Liver (tissue), 9 donors: ENCODE measurements around the gene THRB. TPM values are rescaled to one million over a fixed set of nuclear protein-coding genes. Genes with fewer than 3 reads are reported as not detected.

Experiments
- DNase-seq: peaks from one replicate; pipeline ENCODE4 v3.0.0-alpha.2; 2017; ENCODE audit warnings: low spot score
- H3K27ac ChIP-seq, 2 donors: one replicate each; pipeline ENCODE4 v1.7.0; 2013; ENCODE audit warnings: inconsistent platforms in 2 of 2, low read length in 2 of 2, control low read depth in 1 of 2, low read depth in 1 of 2, mild to moderate bottlenecking in 1 of 2
- H3K27me3 ChIP-seq, 4 donors: one replicate each; pipeline versions ENCODE4 v1.6.1 to v1.7.0; 2013; ENCODE audit warnings: low read length in 3 of 4, inconsistent platforms in 1 of 4, mild to moderate bottlenecking in 1 of 4, moderate library complexity in 1 of 4; ENCODE audit not compliant: control insufficient read depth in 4 of 4, insufficient read depth in 4 of 4
- H3K36me3 ChIP-seq, 4 donors: one replicate each; pipeline versions ENCODE4 v1.6.1 to v1.7.0; 2013; ENCODE audit warnings: low read length in 3 of 4, mild to moderate bottlenecking in 3 of 4, low read depth in 1 of 4, moderate library complexity in 1 of 4; ENCODE audit not compliant: control insufficient read depth in 4 of 4, insufficient read depth in 3 of 4
- H3K4me1 ChIP-seq, 4 donors: one replicate each; pipeline versions ENCODE4 v1.6.1 to v1.7.0; 2013; ENCODE audit warnings: low read length in 3 of 4, mild to moderate bottlenecking in 3 of 4, moderate library complexity in 1 of 4; ENCODE audit not compliant: control insufficient read depth in 4 of 4, insufficient read depth in 4 of 4
- H3K4me3 ChIP-seq, 3 donors: one replicate each; pipeline versions ENCODE4 v1.6.1 to v1.7.0; 2013; ENCODE audit warnings: low read length in 3 of 3, control low read depth in 1 of 3, low read depth in 1 of 3, mild to moderate bottlenecking in 1 of 3
- H3K9ac ChIP-seq, 2 donors: one replicate each; pipeline ENCODE4 v1.7.0; 2013; ENCODE audit warnings: low read length in 2 of 2, mild to moderate bottlenecking in 2 of 2, moderate library complexity in 2 of 2, control low read depth in 1 of 2, low read depth in 1 of 2
- H3K9me3 ChIP-seq, 4 donors: one replicate each; pipeline versions ENCODE4 v1.6.1 to v1.7.0; 2013; ENCODE audit warnings: low read length in 3 of 4; ENCODE audit not compliant: control insufficient read depth in 4 of 4
- EGR1 ChIP-seq, 2 donors: IDR thresholded peaks; 2 replicates each; pipeline ENCODE4 v1.6.1; 2016 to 2018; ENCODE audit warnings: antibody characterized with exemption in 2 of 2, low read depth in 2 of 2
- FOXA1 ChIP-seq: IDR thresholded peaks from 2 replicates; pipeline ENCODE4 v1.6.1; 2016; ENCODE audit warnings: antibody characterized with exemption
- FOXA2 ChIP-seq: IDR thresholded peaks from 2 replicates; pipeline ENCODE4 v1.6.1; 2016; ENCODE audit warnings: antibody characterized with exemption
- GABPA ChIP-seq, 2 donors: IDR thresholded peaks in 1 of 2; conservative IDR thresholded peaks in 1 of 2; 2 replicates each; pipeline ENCODE4 v1.6.1; 2016; ENCODE audit warnings: antibody characterized with exemption in 2 of 2, mild to moderate bottlenecking in 1 of 2, moderate library complexity in 1 of 2
- HNF4A ChIP-seq, 2 donors: conservative IDR thresholded peaks; 2 replicates each; pipeline ENCODE4 v1.6.1; 2016; ENCODE audit warnings: antibody characterized with exemption in 2 of 2, mild to moderate bottlenecking in 2 of 2
- HNF4G ChIP-seq: IDR thresholded peaks from 2 replicates; pipeline ENCODE4 v1.6.1; 2016; ENCODE audit warnings: antibody characterized with exemption
- JUND ChIP-seq, 2 donors: IDR thresholded peaks; 2 replicates each; pipeline ENCODE4 v1.6.1; 2016; ENCODE audit warnings: antibody characterized with exemption in 2 of 2
- MAX ChIP-seq: IDR thresholded peaks from 2 replicates; pipeline ENCODE4 v1.6.1; 2016; ENCODE audit warnings: antibody characterized with exemption
- NR2F2 ChIP-seq: IDR thresholded peaks from 2 replicates; pipeline ENCODE4 v1.6.1; 2016; ENCODE audit warnings: antibody characterized with exemption
- RAD21 ChIP-seq, 2 donors: IDR thresholded peaks; 2 replicates each; pipeline ENCODE4 v1.6.1; 2016; ENCODE audit warnings: antibody characterized with exemption in 2 of 2, mild to moderate bottlenecking in 2 of 2
- REST ChIP-seq: IDR thresholded peaks from 2 replicates; pipeline ENCODE4 v1.6.1; 2016; ENCODE audit warnings: antibody characterized with exemption, mild to moderate bottlenecking
- RXRA ChIP-seq, 2 donors: IDR thresholded peaks; 2 replicates each; pipeline ENCODE4 v1.6.1; 2017 to 2018; ENCODE audit warnings: antibody characterized with exemption in 2 of 2, mild to moderate bottlenecking in 1 of 2
- SP1 ChIP-seq: IDR thresholded peaks from 2 replicates; pipeline ENCODE4 v1.6.1; 2018; ENCODE audit warnings: antibody characterized with exemption, mild to moderate bottlenecking
- TAF1 ChIP-seq: conservative IDR thresholded peaks from 2 replicates; pipeline ENCODE4 v1.6.1; 2016; ENCODE audit warnings: antibody characterized with exemption, mild to moderate bottlenecking
- YY1 ChIP-seq: IDR thresholded peaks from 2 replicates; pipeline ENCODE4 v1.6.1; 2016; ENCODE audit warnings: antibody characterized with exemption, mild to moderate bottlenecking
- ZBTB33 ChIP-seq: IDR thresholded peaks from 2 replicates; pipeline ENCODE4 v1.6.1; 2016; ENCODE audit warnings: antibody characterized with exemption
- WGBS: extraction: QIAGEN DNeasy Blood & Tissue Kit; methylation state at CpG from one replicate; pipeline ENCODE4 v1.1.7; 2013; 5-methylcytosine and 5-hydroxymethylcytosine counted together
- polyA plus RNA-seq, 2 donors: library from polyadenylated mRNA; stranded (reverse) in 1 of 2; unstranded in 1 of 2; fragments of 200-250 nt in 1 of 2; fragments of >200 nt in 1 of 2; fragmentation: Nextera tagmentation in 1 of 2; extraction: Ambion mirVana in 1 of 2; gene quantifications; one replicate each; pipeline versions ENCODE4 v1.2.1 to v1.2.3, GENCODE V29; 2013 to 2015
- total RNA-seq, 2 donors: library from RNA; depleted of rRNA; stranded (reverse); fragments of >200 nt; gene quantifications; one replicate each; pipeline ENCODE4 v1.2.3, GENCODE V29; 2014
- TF ChIP-seq, protein P1 (sequence below): fragments of 150-350 bp; IDR thresholded peaks from 2 replicates; pipeline ENCODE4 v1.5.1; 2017; ENCODE audit warnings: improper control_type of control experiment, low read depth, low read length; ENCODE audit not compliant: missing input control
- TF ChIP-seq, protein P2 (sequence below): IDR thresholded peaks from 2 replicates; pipeline ENCODE4 v1.6.1; 2016; ENCODE audit warnings: antibody characterized with exemption
- donor health status: healthy.
- donor health status: healthy.
- donor health status: healthy.
- donor health status: healthy.
- donor health status: healthy.

The THRB gene
- total and polyA plus RNA-seq, 4 donors, result 5.9 to 23.9 (median 9.3) TPM

DNA sequence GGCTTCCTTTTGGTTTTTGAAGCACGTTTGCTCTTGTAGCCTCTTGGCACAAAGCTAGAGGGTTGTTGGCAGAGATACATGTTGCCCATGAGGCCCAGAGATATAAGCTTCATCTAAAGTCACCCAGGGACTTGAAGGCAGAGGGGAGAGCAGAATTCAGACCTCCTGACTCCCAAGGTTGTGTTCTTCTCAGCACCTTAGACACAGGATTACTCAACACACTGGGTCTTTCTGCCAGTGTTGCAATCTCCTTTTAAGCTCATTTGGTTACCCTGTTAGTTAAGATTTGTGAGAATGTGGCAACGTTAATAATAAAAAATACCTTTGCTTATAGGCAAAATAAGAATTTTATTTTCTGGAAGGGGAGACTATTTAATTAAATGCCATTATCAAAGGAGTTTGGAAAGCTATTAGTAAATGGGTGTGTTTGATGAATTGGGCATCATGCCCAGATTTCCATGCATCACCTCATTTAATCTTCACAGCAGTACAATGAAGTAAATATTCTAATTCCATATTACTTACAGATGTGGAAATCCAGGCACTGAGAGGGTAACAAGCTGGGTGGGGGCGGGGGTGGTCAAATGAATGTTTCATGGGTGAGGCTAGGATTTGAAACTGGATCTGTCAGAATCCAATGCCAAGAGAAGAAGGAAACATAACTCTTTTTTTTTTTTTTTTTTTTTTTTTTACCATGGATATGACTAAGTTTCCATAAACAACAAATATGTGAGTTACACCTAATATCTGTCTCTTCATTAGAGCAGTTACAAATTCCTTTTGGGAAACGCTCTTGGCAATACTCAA, 366.2 kb downstream of the THRB start:
- Histone ChIP-seq H3K4me3 (no peak overlapping the region), H3K27me3 (no peaks in the 10 kb centered on the region), H3K9me3 (no peaks in the 10 kb centered on the region), H3K4me1 (no peaks in the 10 kb centered on the region), H3K9ac (no peak overlapping the region), H3K27ac (no peak overlapping the region), H3K36me3 (peaks cover 6 to 42% (median 22%) of the 10 kb centered on the region in 4 donors)
- no peak for DNase-seq
- TF ChIP-seq RAD21 (IDR thresholded peaks at IDR 0.05), result no peak
- TF ChIP-seq, protein P1, sequence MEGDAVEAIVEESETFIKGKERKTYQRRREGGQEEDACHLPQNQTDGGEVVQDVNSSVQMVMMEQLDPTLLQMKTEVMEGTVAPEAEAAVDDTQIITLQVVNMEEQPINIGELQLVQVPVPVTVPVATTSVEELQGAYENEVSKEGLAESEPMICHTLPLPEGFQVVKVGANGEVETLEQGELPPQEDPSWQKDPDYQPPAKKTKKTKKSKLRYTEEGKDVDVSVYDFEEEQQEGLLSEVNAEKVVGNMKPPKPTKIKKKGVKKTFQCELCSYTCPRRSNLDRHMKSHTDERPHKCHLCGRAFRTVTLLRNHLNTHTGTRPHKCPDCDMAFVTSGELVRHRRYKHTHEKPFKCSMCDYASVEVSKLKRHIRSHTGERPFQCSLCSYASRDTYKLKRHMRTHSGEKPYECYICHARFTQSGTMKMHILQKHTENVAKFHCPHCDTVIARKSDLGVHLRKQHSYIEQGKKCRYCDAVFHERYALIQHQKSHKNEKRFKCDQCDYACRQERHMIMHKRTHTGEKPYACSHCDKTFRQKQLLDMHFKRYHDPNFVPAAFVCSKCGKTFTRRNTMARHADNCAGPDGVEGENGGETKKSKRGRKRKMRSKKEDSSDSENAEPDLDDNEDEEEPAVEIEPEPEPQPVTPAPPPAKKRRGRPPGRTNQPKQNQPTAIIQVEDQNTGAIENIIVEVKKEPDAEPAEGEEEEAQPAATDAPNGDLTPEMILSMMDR, result no peak
- TF ChIP-seq HNF4G, result no peak
- TF ChIP-seq FOXA1, result no peak
- TF ChIP-seq ZBTB33, result no peak
- no peak for TF ChIP-seq EGR1 (IDR thresholded peaks at IDR 0.05; ENCODE audit: low read depth in 2 of 2)
- TF ChIP-seq JUND (IDR thresholded peaks at IDR 0.05), result no peak
- no peak for TF ChIP-seq HNF4A (conservative IDR thresholded peaks at IDR 0.05)
- TF ChIP-seq YY1, result no peak
- TF ChIP-seq RXRA (IDR thresholded peaks at IDR 0.05), result no peak
- TF ChIP-seq REST, result no peak
- TF ChIP-seq FOXA2, result no peak
- TF ChIP-seq NR2F2, result no peak
- no peak for TF ChIP-seq TAF1
- TF ChIP-seq, protein P2, sequence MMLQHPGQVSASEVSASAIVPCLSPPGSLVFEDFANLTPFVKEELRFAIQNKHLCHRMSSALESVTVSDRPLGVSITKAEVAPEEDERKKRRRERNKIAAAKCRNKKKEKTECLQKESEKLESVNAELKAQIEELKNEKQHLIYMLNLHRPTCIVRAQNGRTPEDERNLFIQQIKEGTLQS, result no peak
- TF ChIP-seq MAX, result no peak
- TF ChIP-seq SP1, result no peak
- no peak for TF ChIP-seq GABPA (IDR thresholded peaks at IDR 0.05 in 1 of 2, conservative IDR thresholded peaks at IDR 0.05 in 1 of 2)
- 76% methylated on average over 4 of the region's 4 CpGs for WGBS
